ENCODE data around the gene LRRFIP1. TPM values are rescaled to one million over a fixed set of nuclear protein-coding genes. Genes with fewer than 3 reads are reported as not detected.
A peak's percentile ranks its signal among the peaks of the same experiment; 100 is the strongest.

The LRRFIP1 gene
- total and polyA plus RNA-seq, 7 donors, result 42.3 to 108 (median 91.9) TPM

DNA sequence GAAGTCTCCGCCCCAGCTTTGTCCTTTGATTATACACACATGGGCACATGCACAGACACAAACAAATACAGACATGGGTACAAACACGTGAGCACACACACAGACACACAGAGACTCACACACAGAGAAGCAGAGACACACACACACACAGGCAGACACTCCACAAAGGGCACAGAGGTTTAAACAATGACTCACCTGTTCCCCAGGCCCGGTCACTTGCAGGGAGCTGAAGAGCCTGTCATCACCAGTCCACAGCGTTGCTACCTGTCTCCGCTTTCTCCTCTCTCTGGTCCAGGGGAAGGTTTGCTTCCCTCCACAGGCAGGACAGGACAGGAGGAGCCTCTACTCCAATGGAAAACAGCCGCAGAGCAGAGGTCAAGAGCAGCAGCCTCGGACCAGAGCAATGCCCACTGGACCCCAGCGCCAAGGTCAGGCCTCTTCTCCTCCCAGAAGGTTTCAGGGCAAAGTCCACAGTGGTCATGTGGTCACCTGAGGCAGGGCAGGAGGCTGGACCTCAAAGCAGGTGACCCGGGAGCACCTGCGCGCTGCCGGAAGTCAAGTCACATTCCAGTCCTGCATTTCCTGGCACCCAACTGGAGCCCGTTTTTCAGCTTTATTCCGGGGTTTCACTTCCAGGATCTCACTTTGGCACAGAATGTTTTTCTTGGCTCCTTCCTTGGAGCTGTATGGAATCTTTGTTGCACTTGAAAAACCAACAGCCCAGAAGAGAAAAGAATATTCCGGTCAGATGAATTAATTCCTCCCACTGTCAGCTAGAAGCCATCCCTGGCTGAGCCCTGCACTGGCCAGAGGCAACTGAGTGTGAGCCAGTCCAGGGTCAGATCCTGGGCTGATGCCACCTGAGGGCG, 36.9 kb upstream of the LRRFIP1 start, which contains the start of gene RAB17:
TSS of gene RAB17 (minus strand) at position 463 of the 869 bp plus-strand sequence. CDS start 4,580 bp downstream, outside the sequence.
- intact Hi-C loops (cut with DNase I), result loop anchor here in 1 of 2 donors (5.0 kb wide), 1 partner anchor 157 kb away; no protein-coding TSS in a partner anchor
- no peaks in the 10 kb centered on the region for H3K27me3 ChIP-seq (ENCODE audit: insufficient read depth in 3 of 3, low read length in 2 of 3)
- DNase-seq (no peak), ATAC-seq (peak; percentile 31 to 86 (median 73))
- 62 to 78% (median 70%) methylated on average over 16 of the region's 16 CpGs for WGBS, 3 donors
- TF ChIP-seq, protein P1, sequence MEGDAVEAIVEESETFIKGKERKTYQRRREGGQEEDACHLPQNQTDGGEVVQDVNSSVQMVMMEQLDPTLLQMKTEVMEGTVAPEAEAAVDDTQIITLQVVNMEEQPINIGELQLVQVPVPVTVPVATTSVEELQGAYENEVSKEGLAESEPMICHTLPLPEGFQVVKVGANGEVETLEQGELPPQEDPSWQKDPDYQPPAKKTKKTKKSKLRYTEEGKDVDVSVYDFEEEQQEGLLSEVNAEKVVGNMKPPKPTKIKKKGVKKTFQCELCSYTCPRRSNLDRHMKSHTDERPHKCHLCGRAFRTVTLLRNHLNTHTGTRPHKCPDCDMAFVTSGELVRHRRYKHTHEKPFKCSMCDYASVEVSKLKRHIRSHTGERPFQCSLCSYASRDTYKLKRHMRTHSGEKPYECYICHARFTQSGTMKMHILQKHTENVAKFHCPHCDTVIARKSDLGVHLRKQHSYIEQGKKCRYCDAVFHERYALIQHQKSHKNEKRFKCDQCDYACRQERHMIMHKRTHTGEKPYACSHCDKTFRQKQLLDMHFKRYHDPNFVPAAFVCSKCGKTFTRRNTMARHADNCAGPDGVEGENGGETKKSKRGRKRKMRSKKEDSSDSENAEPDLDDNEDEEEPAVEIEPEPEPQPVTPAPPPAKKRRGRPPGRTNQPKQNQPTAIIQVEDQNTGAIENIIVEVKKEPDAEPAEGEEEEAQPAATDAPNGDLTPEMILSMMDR (IDR thresholded peaks at IDR 0.05), result no peak
- peaks cover 9% of the 10 kb centered on the region for H3K4me1 ChIP-seq
- no peaks in the 10 kb centered on the region for H3K9me3 ChIP-seq
- no peaks in the 10 kb centered on the region for H3K36me3 ChIP-seq (ENCODE audit: insufficient read depth in 1 of 2, low read depth in 1 of 2)
- no peak within 1 kb of the TSS for H3K27ac ChIP-seq
- H3K4me3 ChIP-seq, result no peak within 1 kb of the TSS

DNA sequence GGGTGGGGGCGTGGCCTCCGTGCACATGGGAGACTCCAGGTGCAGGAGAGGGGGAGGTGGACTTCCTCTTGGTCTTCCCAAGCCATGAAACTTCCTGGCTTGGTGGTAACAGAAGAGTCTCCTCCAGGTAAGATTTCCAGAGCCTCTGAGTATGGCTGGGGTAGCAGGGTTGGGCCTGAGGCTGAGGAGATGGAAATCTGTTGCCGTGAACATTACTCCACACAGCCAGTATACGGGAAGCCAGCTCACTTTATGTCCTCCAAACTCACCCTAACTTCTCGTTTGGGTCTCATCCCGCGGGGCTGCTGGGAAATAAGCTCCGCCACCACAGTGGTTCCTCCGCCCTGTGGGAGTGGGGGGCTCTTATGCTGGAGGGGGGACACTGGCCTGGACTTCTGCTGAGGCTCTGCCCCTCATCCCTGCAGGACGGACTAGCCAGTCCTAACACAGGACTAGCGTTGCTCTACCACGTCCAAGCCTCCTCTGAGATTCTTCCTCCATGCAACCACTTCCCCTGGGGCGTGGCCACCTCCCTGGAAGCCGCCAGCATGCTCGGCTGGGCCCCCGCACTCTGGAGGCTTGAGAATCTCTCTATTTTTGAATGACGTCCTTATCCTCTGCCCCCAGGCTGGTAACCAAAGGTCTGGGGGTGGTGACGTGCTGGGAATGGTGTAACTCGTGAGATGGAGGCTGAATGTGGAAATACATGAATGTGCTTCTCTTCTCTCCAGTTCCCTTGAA, 36.1 kb upstream of the LRRFIP1 start:
- Histone ChIP-seq H3K9me3 (no peaks in the 10 kb centered on the region), H3K4me1 (peaks cover 9% of the 10 kb centered on the region), H3K27ac (no peak overlapping the region), H3K27me3 (ENCODE audit: insufficient read depth in 3 of 3, low read length in 2 of 3) (no peaks in the 10 kb centered on the region), H3K4me3 (no peak overlapping the region), H3K36me3 (ENCODE audit: insufficient read depth in 1 of 2, low read depth in 1 of 2) (no peaks in the 10 kb centered on the region)
- DNase-seq (peak in 1 of 2 donors; percentile 39), ATAC-seq (no peak)
- intact Hi-C loops (cut with DNase I), result loop anchor here in 1 of 2 donors (5.0 kb wide), 1 partner anchor 156 kb away; no protein-coding TSS in a partner anchor
- TF ChIP-seq, protein P1 (IDR thresholded peaks at IDR 0.05), result no peak
- WGBS, 3 donors, result 77 to 84% (median 84%) methylated on average over 19 of the region's 19 CpGs

DNA sequence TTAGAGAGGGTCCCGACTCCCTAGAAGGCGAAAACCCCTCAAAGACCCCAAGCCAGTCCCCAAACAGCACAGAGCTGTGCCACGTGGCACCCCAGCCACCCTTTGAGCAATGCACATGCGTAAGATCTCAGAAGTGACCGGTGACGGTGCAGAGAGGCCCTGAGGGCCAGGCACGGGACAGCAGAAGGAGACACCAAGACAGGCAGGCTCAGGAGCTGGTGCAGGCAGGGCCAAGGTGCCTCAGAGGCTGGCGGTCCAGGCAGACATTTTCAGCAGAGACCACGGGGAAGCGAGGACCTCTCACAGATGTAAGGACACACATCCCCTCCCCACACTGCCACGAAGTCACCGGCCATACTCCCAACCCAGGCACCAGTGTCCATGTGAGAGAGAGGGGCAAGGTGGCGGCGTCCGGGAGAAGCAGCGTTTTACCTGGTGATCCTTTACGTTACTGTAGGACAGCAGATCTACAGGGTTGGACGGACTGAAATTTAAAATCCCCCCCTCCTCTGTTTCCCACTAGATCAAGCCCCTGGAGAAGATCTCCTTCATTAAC, 34.9 kb upstream of the LRRFIP1 start:
- H3K27me3 ChIP-seq (ENCODE audit: insufficient read depth in 3 of 3, low read length in 2 of 3), result no peaks in the 10 kb centered on the region
- H3K9me3 ChIP-seq, result no peaks in the 10 kb centered on the region
- TF ChIP-seq, protein P1 (IDR thresholded peaks at IDR 0.05), result no peak
- DNase-seq (no peak), ATAC-seq (no peak)
- H3K27ac ChIP-seq, result no peak overlapping the region
- H3K4me3 ChIP-seq, result no peak overlapping the region
- H3K4me1 ChIP-seq, result peaks cover 9% of the 10 kb centered on the region
- no peaks in the 10 kb centered on the region for H3K36me3 ChIP-seq (ENCODE audit: insufficient read depth in 1 of 2, low read depth in 1 of 2)
- WGBS, 3 donors, result 95 to 97% (median 95%) methylated on average over 18 of the region's 18 CpGs
- intact Hi-C loops (cut with DNase I), result loop anchor here in 1 of 2 donors (5.0 kb wide), 1 partner anchor 155 kb away; no protein-coding TSS in a partner anchor

DNA sequence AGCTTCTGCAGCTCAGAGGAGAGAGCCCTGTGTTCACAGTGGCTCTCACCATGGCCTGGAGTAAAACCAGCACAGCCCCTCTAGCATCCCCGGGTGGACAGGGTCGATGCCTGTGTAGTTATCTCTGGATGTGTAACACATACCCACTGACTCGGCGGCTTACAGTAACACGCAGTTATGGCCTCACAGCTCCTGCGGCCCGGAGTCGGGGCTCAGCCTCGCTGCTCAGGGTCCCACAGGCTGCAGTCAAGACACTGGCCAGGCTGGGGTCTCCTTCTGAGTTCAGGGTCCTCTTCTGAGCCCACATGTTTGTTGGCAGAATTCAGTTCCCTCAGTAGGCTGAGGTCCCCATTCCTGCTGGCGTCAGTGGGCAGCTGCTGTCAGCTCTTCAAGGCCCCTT, 34.4 kb upstream of the LRRFIP1 start:
- Histone ChIP-seq H3K4me3 (no peak overlapping the region), H3K27me3 (ENCODE audit: insufficient read depth in 3 of 3, low read length in 2 of 3) (no peaks in the 10 kb centered on the region), H3K4me1 (peaks cover 9% of the 10 kb centered on the region), H3K9me3 (no peaks in the 10 kb centered on the region), H3K27ac (no peak overlapping the region), H3K36me3 (ENCODE audit: insufficient read depth in 1 of 2, low read depth in 1 of 2) (no peaks in the 10 kb centered on the region)
- intact Hi-C loops (cut with DNase I), result loop anchor here in 1 of 2 donors (5.0 kb wide), 1 partner anchor 154 kb away; no protein-coding TSS in a partner anchor
- ATAC-seq (no peak), DNase-seq (no peak)
- TF ChIP-seq, protein P1 (IDR thresholded peaks at IDR 0.05), result no peak
- WGBS, 3 donors, result 88 to 95% (median 92%) methylated on average over 10 of the region's 10 CpGs

Measured in psoas muscle (tissue), 8 donors.